Aorta (tissue), 5 donors: ENCODE results near the gene MT1F. TPM values are rescaled to one million over a fixed set of nuclear protein-coding genes. Genes with fewer than 3 reads are reported as not detected.
A peak's percentile ranks its signal among the peaks of the same experiment; 100 is the strongest.

Experiments
- ATAC-seq: fragments of 200-7000 bp; cut with Tn5 transposase; one replicate; pipeline ENCODE4 v1.9.1; 2022; ENCODE audit warnings: moderate library complexity; ENCODE audit not compliant: low FRiP score
- DNase-seq, 2 donors: peaks; one replicate each; pipeline ENCODE4 v3.0.0-alpha.2; 2020
- H3K27ac ChIP-seq, 2 donors: one replicate each; pipeline ENCODE4 v1.5.1; 2013; ENCODE audit warnings: low read length in 2 of 2, mild to moderate bottlenecking in 2 of 2, moderate library complexity in 2 of 2, control low read depth in 1 of 2, inconsistent platforms in 1 of 2, low read depth in 1 of 2
- H3K27me3 ChIP-seq, 2 donors: one replicate each; pipeline ENCODE4 v1.6.1; 2013; ENCODE audit warnings: control low read depth in 1 of 2, low read length in 1 of 2, mild to moderate bottlenecking in 1 of 2, moderate library complexity in 1 of 2; ENCODE audit not compliant: insufficient read depth in 2 of 2, control insufficient read depth in 1 of 2
- H3K36me3 ChIP-seq, 2 donors: one replicate each; pipeline ENCODE4 v1.6.1; 2013; ENCODE audit warnings: control low read depth in 1 of 2, low read length in 1 of 2, mild to moderate bottlenecking in 1 of 2; ENCODE audit not compliant: insufficient read depth in 2 of 2, control insufficient read depth in 1 of 2
- H3K4me1 ChIP-seq, 2 donors: one replicate each; pipeline ENCODE4 v1.6.1; 2013; ENCODE audit warnings: low read length in 2 of 2, control low read depth in 1 of 2, mild to moderate bottlenecking in 1 of 2, moderate library complexity in 1 of 2; ENCODE audit not compliant: insufficient read depth in 2 of 2, control insufficient read depth in 1 of 2
- H3K4me3 ChIP-seq, 2 donors: one replicate each; pipeline ENCODE4 v1.5.1; 2013; ENCODE audit warnings: low read length in 2 of 2, control low read depth in 1 of 2, mild to moderate bottlenecking in 1 of 2
- H3K9me3 ChIP-seq: one replicate; pipeline ENCODE4 v1.6.1; 2013; ENCODE audit warnings: mild to moderate bottlenecking, low read length; ENCODE audit not compliant: control insufficient read depth
- WGBS, 2 donors: extraction: QIAGEN DNeasy Blood & Tissue Kit; methylation state at CpG; one replicate each; pipeline ENCODE4 v1.1.7; 2013; 5-methylcytosine and 5-hydroxymethylcytosine counted together
- intact Hi-C, 2 donors: fragments of 100-400 bp; cut with DNase I; formaldehyde crosslinking; loops; one replicate each; pipeline versions ENCODE4 v1.14.2 to v1.15.0; 2022
- polyA plus RNA-seq, 2 donors: library from polyadenylated mRNA; stranded (reverse); fragments of 200-250 nt; gene quantifications; one replicate each; pipeline ENCODE4 v1.2.3, GENCODE V29; 2013
- total RNA-seq, 2 donors: library from RNA; stranded (reverse); fragmentation: NEBNext Ultra II Directional; extraction: Animal tissue kit (Norgen Biotek cat#: 25700); gene quantifications; one replicate each; pipeline ENCODE4 v1.2.1, GENCODE V29; 2021
- donor health status: healthy with polysubstance abuse.
- donor health status: Bipolar disorder and iron deficiency.
- donor health status: DM: no; HTN: no; CAD: no.
- donor health status: DM: no; HTN: no; CAD: no.
- donor health status: DM: yes; HTN: yes; CAD: no.

MT1F gene
- total and polyA plus RNA-seq, 4 donors, result 9.0 to 81.1 (median 16.8) TPM

GRCh38 chr16:56689171-56689570 is 31.4 kb downstream of the MT1F start:
- Histone ChIP-seq H3K27me3 (no peaks in the 10 kb centered on the region), H3K27ac (no peak overlapping the region), H3K36me3 (no peaks in the 10 kb centered on the region), H3K9me3 (no peaks in the 10 kb centered on the region), H3K4me1 (no peaks in the 10 kb centered on the region), H3K4me3 (no peak overlapping the region)
- DNase-seq, result no peak
- WGBS, 2 donors, result 65 to 66% methylated on average over 3 of the region's 3 CpGs
- intact Hi-C loops, result no loop called here
- ATAC-seq, result no peak

GRCh38 chr16:56690420-56691122 is 32.8 kb downstream of the MT1F start:
- intact Hi-C loops, result no loop called here
- ATAC-seq, result no peak
- Histone ChIP-seq H3K4me3 (no peak overlapping the region), H3K36me3 (no peaks in the 10 kb centered on the region), H3K27me3 (no peaks in the 10 kb centered on the region), H3K4me1 (no peaks in the 10 kb centered on the region), H3K9me3 (no peaks in the 10 kb centered on the region), H3K27ac (no peak overlapping the region)
- peak in 1 of 2 donors; percentile 14 for DNase-seq
- 70 to 78% methylated on average over 4 of the region's 4 CpGs for WGBS, 2 donors

GRCh38 chr16:56691885-56692284 is 34.1 kb downstream of the MT1F start:
- no peak overlapping the region for H3K4me3 ChIP-seq
- H3K9me3 ChIP-seq, result no peaks in the 10 kb centered on the region
- WGBS, 2 donors, result 71 to 73% methylated on average over 4 of the region's 4 CpGs
- ATAC-seq (no peak), DNase-seq (no peak)
- no peaks in the 10 kb centered on the region for H3K36me3 ChIP-seq
- intact Hi-C loops, result no loop called here
- H3K27me3 ChIP-seq, result no peaks in the 10 kb centered on the region
- no peaks in the 10 kb centered on the region for H3K4me1 ChIP-seq
- no peak overlapping the region for H3K27ac ChIP-seq

- intact Hi-C loops, result no loop called here
- H3K9me3 ChIP-seq, result peaks cover 3% of the 10 kb centered on the region
- H3K4me3 ChIP-seq, result no peak overlapping the region
- ATAC-seq (no peak), DNase-seq (no peak)
- no peak overlapping the region for H3K27ac ChIP-seq
- H3K4me1 ChIP-seq, result no peaks in the 10 kb centered on the region
- H3K36me3 ChIP-seq, result no peaks in the 10 kb centered on the region
- no peaks in the 10 kb centered on the region for H3K27me3 ChIP-seq
- 73 to 79% methylated on average over 1 of the region's 1 CpG for WGBS, 2 donors
Measured at GRCh38 chr16:56695246-56695645, 37.5 kb downstream of the MT1F start.

- DNase-seq, result no peak
- intact Hi-C loops, result no loop called here
- ATAC-seq, result no peak
- 89 to 93% methylated on average over 5 of the region's 5 CpGs for WGBS, 2 donors
- no peaks in the 10 kb centered on the region for H3K4me1 ChIP-seq
- H3K27me3 ChIP-seq, result no peaks in the 10 kb centered on the region
- H3K9me3 ChIP-seq, result peaks cover 3% of the 10 kb centered on the region
- H3K36me3 ChIP-seq, result no peaks in the 10 kb centered on the region
- H3K27ac ChIP-seq, result no peak overlapping the region
- no peak overlapping the region for H3K4me3 ChIP-seq
Measured at GRCh38 chr16:56697456-56698155, 39.8 kb downstream of the MT1F start.

- 3 to 56% methylated on average over 1 of the region's 1 CpG for WGBS, 2 donors
- H3K4me3 ChIP-seq, result no peak overlapping the region
- intact Hi-C loops, result loop anchor here (5.0 kb wide), 4 partner anchors 98 to 193 kb away; no protein-coding TSS in a partner anchor
- H3K27ac ChIP-seq, result no peak overlapping the region
- peaks cover 3% of the 10 kb centered on the region for H3K9me3 ChIP-seq
- H3K36me3 ChIP-seq, result no peaks in the 10 kb centered on the region
- ATAC-seq (no peak), DNase-seq (no peak)
- no peaks in the 10 kb centered on the region for H3K4me1 ChIP-seq
- no peaks in the 10 kb centered on the region for H3K27me3 ChIP-seq
Measured at GRCh38 chr16:56700195-56700594, 42.4 kb downstream of the MT1F start.

GRCh38 chr16:56700631-56701030 is 42.9 kb downstream of the MT1F start:
- DNase-seq, result no peak
- no peak for ATAC-seq
- no peaks in the 10 kb centered on the region for H3K4me1 ChIP-seq
- 89 to 99% methylated on average over 1 of the region's 1 CpG for WGBS, 2 donors
- H3K27ac ChIP-seq, result no peak overlapping the region
- no peaks in the 10 kb centered on the region for H3K27me3 ChIP-seq
- peaks cover 3% of the 10 kb centered on the region for H3K9me3 ChIP-seq
- no peaks in the 10 kb centered on the region for H3K36me3 ChIP-seq
- intact Hi-C loops, result loop anchor here (5.0 kb wide), 4 partner anchors 98 to 193 kb away; no protein-coding TSS in a partner anchor
- no peak overlapping the region for H3K4me3 ChIP-seq

GRCh38 chr16:56701534-56701933 is 43.8 kb downstream of the MT1F start:
- peaks cover 3% of the 10 kb centered on the region for H3K9me3 ChIP-seq
- no peak for ATAC-seq
- no peaks in the 10 kb centered on the region for H3K4me1 ChIP-seq
- H3K36me3 ChIP-seq, result no peaks in the 10 kb centered on the region
- H3K27me3 ChIP-seq, result no peaks in the 10 kb centered on the region
- no peak overlapping the region for H3K4me3 ChIP-seq
- DNase-seq, result no peak
- WGBS, 2 donors, result 82 to 85% methylated on average over 7 of the region's 7 CpGs
- H3K27ac ChIP-seq, result no peak overlapping the region
- intact Hi-C loops, result loop anchor here (5.0 kb wide), 4 partner anchors 99 to 194 kb away; no protein-coding TSS in a partner anchor

GRCh38 chr16:56702836-56703235 is 45.1 kb downstream of the MT1F start:
- Histone ChIP-seq H3K27ac (no peak overlapping the region), H3K27me3 (no peaks in the 10 kb centered on the region), H3K4me1 (no peaks in the 10 kb centered on the region), H3K4me3 (no peak overlapping the region), H3K9me3 (peaks cover under 1% of the 10 kb centered on the region), H3K36me3 (no peaks in the 10 kb centered on the region)
- intact Hi-C loops, result loop anchor here (2.0 to 5.0 kb wide), 6 partner anchors 28 to 196 kb away; no protein-coding TSS in a partner anchor
- 91 to 93% methylated on average over 5 of the region's 5 CpGs for WGBS, 2 donors
- DNase-seq, result no peak
- ATAC-seq, result no peak
